Activated naive CD8-positive, alpha-beta T cell (primary cell): ENCODE results near the gene EEFSEC.

Source experiments
- H3K27ac Mint-ChIP-seq: one replicate; pipeline ENCODE4 v1.8.0; 2021; ENCODE audit warnings: mixed read lengths
- H3K27me3 Mint-ChIP-seq: one replicate; pipeline ENCODE4 v1.8.0; 2021; ENCODE audit warnings: mixed read lengths
- H3K36me3 Mint-ChIP-seq: one replicate; pipeline ENCODE4 v1.8.0; 2021; ENCODE audit warnings: mixed read lengths
- H3K4me1 Mint-ChIP-seq: one replicate; pipeline ENCODE4 v1.8.0; 2021; ENCODE audit warnings: low read depth, mixed read lengths
- H3K4me3 Mint-ChIP-seq: one replicate; pipeline ENCODE4 v1.8.0; 2021; ENCODE audit warnings: mild to moderate bottlenecking, mixed read lengths
- H3K9me3 Mint-ChIP-seq: one replicate; pipeline ENCODE4 v1.8.0; 2021; ENCODE audit warnings: low read depth, mixed read lengths

Gene EEFSEC

GRCh38 chr3:128435561-128435960 lies 282.3 kb downstream of the EEFSEC start:
- Mint-ChIP-seq H3K4me1 (peaks cover 9% of the 10 kb centered on the region), H3K27ac (no peak overlapping the region)

GRCh38 chr3:128436214-128436613 lies 282.9 kb downstream of the EEFSEC start:
- Mint-ChIP-seq H3K27me3 (peaks cover 24% of the 10 kb centered on the region), H3K36me3 (no peaks in the 10 kb centered on the region), H3K27ac (no peak overlapping the region), H3K4me3 (no peak overlapping the region), H3K4me1 (peaks cover 9% of the 10 kb centered on the region), H3K9me3 (no peaks in the 10 kb centered on the region)

More at GRCh38 chr3:128435561-128435960, 282.3 kb downstream of the EEFSEC start:
- H3K27me3 Mint-ChIP-seq: peaks cover 25% of the 10 kb centered on the region
- H3K9me3 Mint-ChIP-seq: no peaks in the 10 kb centered on the region
- H3K36me3 Mint-ChIP-seq: peaks cover 2% of the 10 kb centered on the region
- H3K4me3 Mint-ChIP-seq: no peak overlapping the region

GRCh38 chr3:128438488-128439072 lies 285.3 kb downstream of the EEFSEC start:
- Mint-ChIP-seq H3K4me1 (no peaks in the 10 kb centered on the region), H3K27ac (no peak overlapping the region), H3K36me3 (no peaks in the 10 kb centered on the region), H3K27me3 (peaks cover 12% of the 10 kb centered on the region), H3K9me3 (no peaks in the 10 kb centered on the region), H3K4me3 (no peak overlapping the region)

- Mint-ChIP-seq H3K4me3 (no peak overlapping the region), H3K4me1 (no peaks in the 10 kb centered on the region), H3K9me3 (no peaks in the 10 kb centered on the region), H3K27ac (no peak overlapping the region), H3K27me3 (peaks cover 7% of the 10 kb centered on the region), H3K36me3 (no peaks in the 10 kb centered on the region)
Observed at GRCh38 chr3:128439226-128439625, 285.9 kb downstream of the EEFSEC start.

- Mint-ChIP-seq H3K27ac (no peak overlapping the region), H3K4me1 (peaks cover 5% of the 10 kb centered on the region), H3K9me3 (peaks cover 2% of the 10 kb centered on the region), H3K27me3 (peaks cover 5% of the 10 kb centered on the region), H3K4me3 (no peak overlapping the region), H3K36me3 (peaks cover 7% of the 10 kb centered on the region)
Observed at GRCh38 chr3:128442070-128442469, 288.8 kb downstream of the EEFSEC start.

GRCh38 chr3:128442949-128443348 lies 289.7 kb downstream of the EEFSEC start:
- Mint-ChIP-seq H3K9me3 (peaks cover 6% of the 10 kb centered on the region), H3K27ac (no peak overlapping the region), H3K27me3 (peaks cover 5% of the 10 kb centered on the region), H3K4me3 (no peak overlapping the region), H3K36me3 (peaks cover 10% of the 10 kb centered on the region), H3K4me1 (peaks cover 13% of the 10 kb centered on the region)

- Mint-ChIP-seq H3K4me3 (no peak overlapping the region), H3K4me1 (peaks cover 20% of the 10 kb centered on the region), H3K27me3 (peaks cover 5% of the 10 kb centered on the region), H3K27ac (no peak overlapping the region), H3K9me3 (peaks cover 11% of the 10 kb centered on the region), H3K36me3 (peaks cover 16% of the 10 kb centered on the region)
Observed at GRCh38 chr3:128443771-128444170, 290.5 kb downstream of the EEFSEC start.

GRCh38 chr3:128445357-128445756 lies 292.1 kb downstream of the EEFSEC start:
- Mint-ChIP-seq H3K4me1 (peaks cover 27% of the 10 kb centered on the region), H3K36me3 (peaks cover 17% of the 10 kb centered on the region), H3K27me3 (no peaks in the 10 kb centered on the region), H3K9me3 (peaks cover 13% of the 10 kb centered on the region), H3K27ac (no peak overlapping the region), H3K4me3 (no peak overlapping the region)

- Mint-ChIP-seq H3K36me3 (peaks cover 17% of the 10 kb centered on the region), H3K9me3 (peaks cover 13% of the 10 kb centered on the region), H3K27ac (peak overlapping the region; percentile 47), H3K4me3 (no peak overlapping the region), H3K4me1 (peaks cover 27% of the 10 kb centered on the region), H3K27me3 (no peaks in the 10 kb centered on the region)
Observed at GRCh38 chr3:128446821-128447220, 293.5 kb downstream of the EEFSEC start.

- Mint-ChIP-seq H3K27ac (peak overlapping the region; percentile 55), H3K4me1 (peaks cover 27% of the 10 kb centered on the region), H3K4me3 (peak overlapping the region; percentile 30), H3K9me3 (peaks cover 13% of the 10 kb centered on the region), H3K36me3 (peaks cover 17% of the 10 kb centered on the region), H3K27me3 (no peaks in the 10 kb centered on the region)
Observed at GRCh38 chr3:128447561-128448013, 294.3 kb downstream of the EEFSEC start.

- Mint-ChIP-seq H3K4me1 (peaks cover 27% of the 10 kb centered on the region), H3K36me3 (peaks cover 17% of the 10 kb centered on the region), H3K27me3 (no peaks in the 10 kb centered on the region), H3K9me3 (peaks cover 13% of the 10 kb centered on the region), H3K27ac (peak overlapping the region; percentile 83), H3K4me3 (peak overlapping the region; percentile 67)
Observed at GRCh38 chr3:128448491-128448890, 295.2 kb downstream of the EEFSEC start.

- H3K9me3 Mint-ChIP-seq: peaks cover 13% of the 10 kb centered on the region
- no peaks in the 10 kb centered on the region for H3K27me3 Mint-ChIP-seq
- no peak overlapping the region for H3K4me3 Mint-ChIP-seq
- peak overlapping the region; percentile 83 for H3K27ac Mint-ChIP-seq
- H3K36me3 Mint-ChIP-seq: peaks cover 17% of the 10 kb centered on the region
- H3K4me1 Mint-ChIP-seq: peaks cover 27% of the 10 kb centered on the region
Observed at GRCh38 chr3:128449111-128449638, 295.9 kb downstream of the EEFSEC start.

- H3K4me1 Mint-ChIP-seq: peaks cover 21% of the 10 kb centered on the region
- peaks cover 9% of the 10 kb centered on the region for H3K36me3 Mint-ChIP-seq
- no peak overlapping the region for H3K4me3 Mint-ChIP-seq
- H3K27me3 Mint-ChIP-seq: peaks cover 4% of the 10 kb centered on the region
- peaks cover 11% of the 10 kb centered on the region for H3K9me3 Mint-ChIP-seq
- H3K27ac Mint-ChIP-seq: no peak overlapping the region
Observed at GRCh38 chr3:128452120-128452519, 298.8 kb downstream of the EEFSEC start.

GRCh38 chr3:128452678-128453275 lies 299.5 kb downstream of the EEFSEC start:
- Mint-ChIP-seq H3K4me3 (no peak overlapping the region), H3K27ac (no peak overlapping the region), H3K4me1 (peaks cover 15% of the 10 kb centered on the region), H3K9me3 (peaks cover 8% of the 10 kb centered on the region), H3K36me3 (peaks cover 6% of the 10 kb centered on the region), H3K27me3 (peaks cover 4% of the 10 kb centered on the region)

GRCh38 chr3:128453501-128454309 lies 300.4 kb downstream of the EEFSEC start:
- Mint-ChIP-seq H3K9me3 (peaks cover 3% of the 10 kb centered on the region), H3K4me1 (peaks cover 7% of the 10 kb centered on the region), H3K36me3 (peaks cover 2% of the 10 kb centered on the region), H3K27me3 (peaks cover 4% of the 10 kb centered on the region), H3K4me3 (no peak overlapping the region), H3K27ac (no peak overlapping the region)
